GM04504 (cell line): Measurements from ENCODE around the gene CLCN7.

Experiments
- DNase-seq: peaks from one replicate; pipeline ENCODE4 v3.0.0-alpha.2; 2012; ENCODE audit warnings: low read depth

CLCN7 gene

DNA sequence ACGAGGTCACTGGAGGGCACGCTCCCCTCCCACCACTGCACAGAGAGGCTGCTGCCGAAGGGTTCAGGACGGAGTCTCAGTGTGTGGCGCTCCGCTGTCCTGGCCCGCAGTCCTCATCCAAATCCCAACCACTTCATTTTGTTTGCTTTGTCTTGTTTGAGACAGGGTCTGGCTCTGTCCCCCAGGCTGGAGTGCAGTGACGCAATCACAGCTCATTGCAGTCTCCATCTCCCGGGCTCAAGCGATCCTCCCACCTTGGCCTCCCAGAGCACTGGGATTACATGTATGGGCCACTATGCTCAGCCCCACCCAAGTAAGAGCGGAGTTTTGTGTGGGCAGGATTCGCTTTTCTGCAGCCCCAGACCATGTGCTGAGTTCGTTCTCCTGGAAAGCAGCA, 73.1 kb downstream of the CLCN7 start:
- no peak for DNase-seq

DNA sequence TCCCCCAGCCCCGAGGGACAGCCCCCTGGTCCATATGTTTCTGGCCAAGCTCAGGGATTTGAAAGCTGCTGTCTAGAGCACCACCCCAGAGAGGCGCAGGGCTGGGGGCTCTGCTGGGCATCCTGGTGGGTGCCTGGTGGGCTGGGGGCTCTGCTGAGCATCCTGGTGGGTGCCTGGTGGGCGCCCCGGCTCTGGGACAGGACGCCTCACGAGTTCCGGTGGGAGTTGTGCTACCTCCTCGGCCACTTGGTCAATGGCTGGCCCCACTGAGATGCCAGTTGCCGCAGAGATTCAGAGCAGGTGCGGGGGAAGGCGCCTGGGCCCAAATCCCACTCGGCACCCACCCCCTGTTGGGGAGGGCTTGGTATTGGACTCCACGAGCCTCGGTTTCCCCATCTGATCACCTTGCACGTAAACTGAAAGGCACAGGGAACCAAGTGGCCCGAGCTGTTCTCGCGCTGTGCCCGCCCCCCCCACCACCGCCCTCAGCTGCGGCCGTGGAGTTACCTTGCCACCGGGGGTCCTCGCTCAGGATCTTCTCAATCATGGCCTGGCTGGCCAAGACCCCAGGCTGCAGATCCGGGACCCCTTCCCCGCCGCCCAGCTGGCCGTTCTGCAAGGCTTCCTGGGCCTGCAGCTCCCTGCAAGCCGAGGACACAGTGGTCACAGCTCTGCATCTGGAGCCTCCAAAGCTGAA, 73.6 kb downstream of the CLCN7 start:
- no peak for DNase-seq

DNA sequence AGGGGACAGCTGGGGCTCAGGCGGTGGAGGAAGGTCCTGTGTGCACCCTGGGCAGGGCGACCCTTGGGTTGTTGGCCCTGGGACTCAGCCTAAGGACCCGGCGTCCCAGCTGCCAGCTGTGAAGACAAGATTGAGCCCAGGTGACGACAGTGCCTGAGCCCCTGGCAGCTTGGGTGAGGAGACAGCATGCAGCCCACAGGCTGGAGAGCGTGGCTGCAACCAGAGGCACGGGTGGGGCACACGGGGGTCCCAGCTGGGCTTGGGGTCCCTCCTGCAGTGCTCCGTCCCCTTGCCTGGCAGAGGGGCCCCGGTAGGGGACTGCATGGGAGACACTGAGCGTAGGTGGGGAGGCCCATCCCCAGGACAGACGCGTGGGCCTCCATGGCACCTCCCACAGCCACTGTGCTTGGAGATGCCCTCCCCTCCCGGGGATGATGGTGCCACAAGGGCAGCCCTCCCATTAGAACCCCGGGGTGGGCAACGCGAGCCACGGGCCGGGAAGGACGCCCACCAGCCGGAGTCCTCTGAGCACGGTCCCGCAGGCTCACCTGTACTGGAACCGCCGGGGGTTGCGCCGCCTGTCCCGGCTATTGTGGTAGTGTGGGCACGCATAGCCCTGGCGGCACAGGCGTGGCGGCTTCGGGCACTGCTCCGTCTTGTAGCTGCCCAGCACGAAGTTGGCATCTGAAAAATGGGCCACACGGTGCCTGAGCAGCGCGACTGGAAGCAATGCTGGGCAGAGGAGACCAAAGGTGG, 75.8 kb downstream of the CLCN7 start:
- DNase-seq, result no peak

DNA sequence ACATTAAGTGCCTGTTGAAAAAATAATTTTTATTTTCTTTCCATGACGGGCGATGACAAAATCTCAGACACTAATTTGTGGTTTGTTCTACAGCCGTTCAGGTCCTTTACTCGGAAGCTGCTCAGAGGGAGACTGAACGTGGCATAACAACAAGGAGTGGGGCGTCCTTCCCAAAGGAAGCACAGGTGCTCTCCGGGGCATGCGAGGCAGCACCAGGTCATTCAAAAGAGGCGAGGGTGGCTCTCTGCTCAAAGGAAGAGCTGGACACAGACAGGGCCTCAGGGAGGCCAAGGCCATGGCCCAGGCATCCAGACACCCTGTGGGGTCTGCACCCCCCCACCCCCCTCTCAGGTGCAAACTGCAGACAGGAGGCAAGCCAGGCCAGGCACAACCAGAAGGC, 76.5 kb downstream of the CLCN7 start:
- DNase-seq, result no peak

DNA sequence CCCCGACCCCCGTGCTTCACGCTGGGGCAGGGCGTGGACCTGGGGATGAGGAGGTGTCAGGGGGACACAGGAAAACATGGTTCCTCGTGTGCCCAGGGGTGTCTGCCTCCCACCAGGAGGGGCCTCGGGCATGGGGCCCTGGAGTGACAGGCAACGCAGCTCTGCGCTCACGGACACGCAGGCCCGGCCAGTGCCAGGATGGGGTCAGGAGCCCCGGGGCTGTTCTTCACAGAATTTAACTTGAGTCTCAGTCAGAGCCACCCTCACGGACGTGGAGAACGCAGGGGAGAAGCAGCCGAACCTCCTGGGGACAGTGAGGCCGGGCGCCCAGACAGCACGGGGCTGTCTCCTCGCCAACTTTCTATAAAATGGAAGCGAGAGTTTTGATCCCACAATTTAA, 77.0 kb downstream of the CLCN7 start:
- no peak for DNase-seq

DNA sequence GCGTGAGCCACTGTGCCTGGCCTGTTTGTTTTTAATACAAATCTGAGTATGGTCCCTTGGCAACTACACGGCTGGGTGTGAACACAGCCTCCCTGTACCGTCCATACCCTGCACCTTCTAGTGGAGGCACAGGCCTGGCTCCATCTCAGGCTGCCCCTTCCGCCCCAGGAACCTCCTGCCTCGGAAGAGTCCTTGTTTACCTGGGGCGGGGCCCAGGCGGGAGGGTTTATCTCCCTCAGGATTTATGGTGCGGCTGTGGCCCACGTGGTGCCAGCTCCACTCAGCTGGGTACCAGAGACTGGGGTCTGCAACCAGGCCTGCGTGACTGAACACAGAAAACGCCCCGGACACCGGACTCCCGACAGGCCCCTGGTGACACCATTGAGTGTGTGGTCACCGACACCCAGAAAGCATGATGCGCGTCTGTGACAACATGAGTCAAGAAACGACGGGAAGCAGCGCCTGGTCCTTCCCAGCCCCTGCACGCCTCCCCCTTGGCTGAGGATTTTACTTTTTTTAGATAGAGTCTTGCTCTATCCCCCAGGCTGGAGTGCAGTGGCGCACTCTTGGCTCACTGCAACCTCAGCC, 79.3 kb downstream of the CLCN7 start:
- DNase-seq, result no peak
